Kidney (tissue), 14 donors: Measurements from ENCODE around the gene LANCL3. TPM values are rescaled to one million over a fixed set of nuclear protein-coding genes. Genes with fewer than 3 reads are reported as not detected.

Source experiments
- DNase-seq, 5 donors: peaks; one replicate each; pipeline ENCODE4 v3.0.0-alpha.2; 2013 to 2020
- FAIRE-seq: peaks from 2 replicates; lab custom pipeline; 2012; peaks lifted over from hg19 to GRCh38; lab: Jason Lieb, UNC
- H3K27ac ChIP-seq, 2 donors: one replicate each; pipeline ENCODE4 v1.7.0; 2013; ENCODE audit warnings: low read depth in 2 of 2, low read length in 2 of 2, inconsistent platforms in 1 of 2
- H3K27me3 ChIP-seq: one replicate; pipeline ENCODE4 v1.7.1; 2013; ENCODE audit warnings: low read length, inconsistent platforms; ENCODE audit not compliant: control insufficient read depth, insufficient read depth
- H3K36me3 ChIP-seq, 3 donors: one replicate each; pipeline versions ENCODE4 v1.7.0 to v1.7.1; 2013; ENCODE audit warnings: low read length in 3 of 3, control low read depth in 1 of 3, inconsistent platforms in 1 of 3; ENCODE audit not compliant: insufficient read depth in 3 of 3, control insufficient read depth in 2 of 3
- H3K4me1 ChIP-seq, 3 donors: one replicate each; pipeline versions ENCODE4 v1.7.0 to v1.7.1; 2013; ENCODE audit warnings: low read length in 3 of 3, inconsistent platforms in 1 of 3, low read depth in 1 of 3; ENCODE audit not compliant: control insufficient read depth in 2 of 3, insufficient read depth in 2 of 3
- H3K4me3 ChIP-seq, 3 donors: one replicate each; pipeline versions ENCODE4 v1.7.0 to v1.8.1; 2013; ENCODE audit warnings: low read length in 3 of 3, control low read depth in 1 of 3, inconsistent platforms in 1 of 3
- H3K9ac ChIP-seq, 3 donors: one replicate each; pipeline versions ENCODE4 v1.7.0 to v1.7.1; 2013; ENCODE audit warnings: low read length in 3 of 3, control low read depth in 1 of 3, inconsistent platforms in 1 of 3
- H3K9me3 ChIP-seq, 3 donors: one replicate each; pipeline versions ENCODE4 v1.7.0 to v1.7.1; 2013; ENCODE audit warnings: low read length in 3 of 3, control low read depth in 1 of 3, inconsistent platforms in 1 of 3; ENCODE audit not compliant: control insufficient read depth in 2 of 3, insufficient read depth in 1 of 3
- CTCF ChIP-seq: IDR thresholded peaks from 3 replicates; pipeline ENCODE4 v1.5.1; 2012; ENCODE audit warnings: mild to moderate bottlenecking, moderate library complexity, borderline replicate concordance; ENCODE audit not compliant: insufficient read depth; ENCODE audit errors: extremely low read depth
- intact Hi-C: fragments of 100-400 bp; cut with DNase I; formaldehyde crosslinking; loops from one replicate; pipeline ENCODE4 v1.11.1; 2022
- polyA plus RNA-seq: library from polyadenylated mRNA; stranded (reverse); fragments of 350-450 nt; fragmentation: Illumina TruSeq; extraction: RNeasy Lipid Tissue Mini Kit (QIAGEN cat#74804); gene quantifications from one replicate; pipeline ENCODE4 v1.2.3, GENCODE V29; 2014; ENCODE audit warnings: low read depth, low replicate concordance; ENCODE audit not compliant: insufficient read depth
- total RNA-seq: library from RNA; stranded (reverse); fragmentation: NEBNext Ultra II Directional; extraction: Animal tissue kit (Norgen Biotek cat#: 25700); gene quantifications from one replicate; pipeline ENCODE4 v1.2.1, GENCODE V29; 2021
- donor health status: control.
- donor health status: control.
- donor health status: control.
- donor health status: control.
- donor health status: control.
- donor health status: DM: yes; HTN: yes; CAD: no.
- donor health status: Normal renal cell carcinoma (clear cell type).

The LANCL3 gene
- total and polyA plus RNA-seq, 2 donors from 2014 or later = 0.30 to 0.38 TPM

GRCh38 chrX:37652589-37653231 is 81.2 kb downstream of the LANCL3 start:
- intact Hi-C loops = no loop called here
- H3K9me3 ChIP-seq = no peaks in the 10 kb centered on the region
- FAIRE-seq (no peak), DNase-seq (no peak)
- no peak overlapping the region for H3K4me3 ChIP-seq
- no peak for TF ChIP-seq CTCF
- H3K27ac ChIP-seq = no peak overlapping the region
- no peaks in the 10 kb centered on the region for H3K4me1 ChIP-seq
- H3K9ac ChIP-seq = no peak overlapping the region
- H3K27me3 ChIP-seq = peaks cover 3% of the 10 kb centered on the region
- no peaks in the 10 kb centered on the region for H3K36me3 ChIP-seq

DNA sequence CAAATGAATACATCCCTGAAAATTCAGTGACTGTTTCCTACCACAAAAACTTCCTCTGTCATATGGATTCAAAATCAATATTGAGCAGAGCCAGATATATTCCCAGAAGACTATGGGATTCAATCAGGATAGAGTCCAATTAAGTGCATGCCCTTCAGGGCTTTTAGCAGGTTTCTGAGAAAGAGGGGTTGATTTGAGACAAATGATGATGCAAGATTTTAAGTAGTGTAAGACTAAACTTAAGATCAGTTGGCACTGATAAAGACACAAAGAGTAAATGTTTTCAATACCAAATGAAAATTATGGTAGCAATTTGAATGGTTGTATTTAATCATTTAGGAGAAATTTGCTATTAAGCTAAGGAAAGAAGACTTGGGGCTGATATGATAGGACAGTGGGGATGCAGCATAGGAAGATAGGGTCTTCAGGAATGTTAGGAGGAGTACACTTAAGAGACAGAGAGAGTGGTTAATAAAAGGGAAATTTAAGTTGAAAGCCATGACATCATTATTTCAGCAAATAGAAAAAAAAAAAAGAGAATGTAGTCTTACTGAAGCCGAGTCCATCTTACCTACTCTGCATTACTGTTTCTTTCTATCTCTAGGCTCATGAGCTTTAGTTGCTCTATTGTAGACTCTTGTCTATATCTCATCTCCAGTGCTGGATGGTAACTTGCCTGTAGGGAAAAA is 82.1 kb downstream of the LANCL3 start:
- intact Hi-C loops = no loop called here
- H3K4me3 ChIP-seq = no peak overlapping the region
- FAIRE-seq (no peak), DNase-seq (no peak)
- H3K27ac ChIP-seq = no peak overlapping the region
- H3K36me3 ChIP-seq = no peaks in the 10 kb centered on the region
- no peak overlapping the region for H3K9ac ChIP-seq
- no peaks in the 10 kb centered on the region for H3K4me1 ChIP-seq
- no peak for TF ChIP-seq CTCF
- no peaks in the 10 kb centered on the region for H3K9me3 ChIP-seq
- H3K27me3 ChIP-seq = peaks cover 3% of the 10 kb centered on the region

GRCh38 chrX:37658343-37659030 is 87.0 kb downstream of the LANCL3 start:
- H3K4me1 ChIP-seq = no peaks in the 10 kb centered on the region
- H3K9me3 ChIP-seq = no peaks in the 10 kb centered on the region
- no peak for DNase-seq
- no peaks in the 10 kb centered on the region for H3K36me3 ChIP-seq
- H3K27me3 ChIP-seq = peaks cover 3% of the 10 kb centered on the region
- no peak overlapping the region for H3K27ac ChIP-seq
- H3K9ac ChIP-seq = no peak overlapping the region
- intact Hi-C loops = no loop called here
- FAIRE-seq = peak; percentile 17
- TF ChIP-seq CTCF = no peak
- no peak overlapping the region for H3K4me3 ChIP-seq
